HG03060 (cell line): ENCODE data around the gene CASKIN1.
"Not testable (repeated sequence)": the region's sequence is repeated elsewhere in the genome, so short reads cannot be mapped to it uniquely, and the experiment has no call there.

Source experiments
- ATAC-seq: cut with Tn5 transposase; IDR thresholded peaks from one replicate; pipeline ENCODE4 v1.9.1; 2021; ENCODE audit warnings: low read depth, moderate number of reproducible peaks; ENCODE audit not compliant: unreplicated experiment

CASKIN1 gene

DNA sequence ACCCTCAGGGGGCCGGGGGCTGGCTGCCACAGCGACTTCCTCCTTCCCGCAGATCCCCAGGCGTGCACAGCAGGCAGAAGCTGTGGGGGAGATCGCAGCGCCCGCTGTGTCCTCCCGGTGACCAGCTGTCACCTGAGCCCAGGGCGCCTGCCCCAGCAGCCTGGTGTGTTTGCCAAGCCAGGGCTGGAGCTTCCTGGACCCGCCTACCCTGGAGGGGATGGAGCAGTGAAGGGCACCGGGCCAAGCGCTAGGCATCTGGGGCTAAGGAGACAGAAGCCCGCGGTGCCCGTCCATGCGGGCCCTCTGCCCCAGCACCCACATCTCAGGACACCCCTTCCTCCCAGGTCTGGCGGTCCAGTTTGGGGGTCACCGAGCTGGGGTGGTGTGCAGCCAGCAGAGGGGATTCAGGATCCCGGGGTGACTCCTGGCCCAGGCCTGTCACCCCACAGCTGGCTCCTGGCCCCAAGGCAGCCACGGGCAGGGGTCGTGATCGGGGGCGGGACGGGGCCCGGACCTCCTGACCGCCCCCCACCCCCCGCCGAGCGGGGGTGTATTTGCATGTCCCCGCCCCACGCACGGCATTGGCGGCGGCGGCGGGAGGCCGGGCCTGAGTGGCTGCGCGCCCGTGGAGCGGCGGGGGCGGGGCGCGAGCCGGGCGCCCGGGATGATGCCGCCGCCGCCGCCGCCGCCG, 48.3 kb downstream of the CASKIN1 start, which contains the start of gene RAB26:
Gene RAB26 (plus strand): TSS at position 645 of the 691 bp plus-strand sequence. CDS start 159 bp downstream, outside the sequence.
- ATAC-seq, result no peak

DNA sequence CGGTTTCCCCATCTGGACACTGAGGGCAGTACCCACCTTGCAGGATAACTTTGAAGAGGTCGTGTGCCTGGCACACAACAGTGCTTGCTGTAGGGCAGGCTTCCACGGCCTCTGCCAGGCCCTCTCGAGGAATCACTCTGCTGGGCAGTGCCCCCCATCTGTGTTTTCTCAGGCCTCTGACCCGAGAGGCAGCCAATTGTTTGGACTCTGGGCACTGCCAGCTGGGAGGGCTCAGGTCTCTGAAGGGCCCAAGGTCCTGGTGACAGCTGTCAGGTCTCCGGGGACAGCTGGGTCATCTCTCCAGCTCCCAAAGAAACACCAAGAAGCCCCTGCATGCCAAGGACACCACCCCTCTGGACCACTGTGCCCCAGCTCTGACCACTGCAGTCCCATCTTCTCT, 49.0 kb downstream of the CASKIN1 start:
- ATAC-seq, result no peak

DNA sequence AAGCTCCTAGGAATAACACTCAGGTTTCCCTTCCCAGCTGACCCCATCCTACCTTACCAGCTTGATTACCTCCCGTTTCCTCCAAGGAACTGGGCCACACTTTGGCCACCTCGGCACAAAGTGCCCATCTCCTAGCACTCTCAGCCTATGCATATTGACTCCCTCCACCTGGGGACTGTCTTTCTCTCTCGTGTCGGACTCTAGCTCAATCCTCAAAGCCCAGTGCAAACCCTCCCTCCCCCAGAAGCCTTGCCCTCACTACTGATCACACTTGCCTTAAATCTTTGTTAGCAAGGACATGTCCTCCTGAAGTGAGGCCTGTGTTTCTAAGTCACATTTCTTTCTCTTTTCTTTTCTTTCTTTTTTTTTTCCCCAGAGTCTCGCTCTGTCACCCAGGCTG, 50.6 kb downstream of the CASKIN1 start:
- ATAC-seq, result no peak

DNA sequence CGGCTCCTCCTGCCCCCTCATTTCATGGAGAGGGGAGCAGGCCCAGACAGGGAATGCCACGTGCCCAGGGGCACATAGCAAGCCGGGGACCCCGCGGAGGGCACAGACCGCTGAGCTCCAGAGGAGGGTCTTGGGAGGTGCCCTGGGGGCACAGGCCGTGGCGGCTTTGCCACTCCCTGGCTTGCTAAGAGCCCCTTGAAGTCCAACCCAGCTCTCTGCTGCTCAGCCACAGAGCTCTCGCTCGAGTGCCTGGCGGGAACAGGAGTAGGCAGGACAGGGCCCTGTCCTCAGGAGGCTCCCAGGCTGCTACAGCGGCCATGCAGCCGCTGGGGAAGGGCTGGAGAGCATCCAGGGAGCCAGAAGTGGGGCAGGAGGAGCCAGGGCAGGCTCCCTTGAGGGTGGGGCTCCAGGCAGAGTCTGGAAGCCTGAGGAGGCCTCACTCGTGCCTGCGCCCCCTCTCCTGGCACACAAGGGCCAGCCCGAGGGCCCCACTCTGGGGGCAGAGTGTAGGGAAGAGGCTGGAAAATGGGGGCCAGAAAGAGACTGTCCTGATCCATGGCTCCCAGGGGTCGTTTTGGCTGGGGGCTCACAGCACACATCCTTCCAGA, 52.4 kb downstream of the CASKIN1 start:
- no peak for ATAC-seq

DNA sequence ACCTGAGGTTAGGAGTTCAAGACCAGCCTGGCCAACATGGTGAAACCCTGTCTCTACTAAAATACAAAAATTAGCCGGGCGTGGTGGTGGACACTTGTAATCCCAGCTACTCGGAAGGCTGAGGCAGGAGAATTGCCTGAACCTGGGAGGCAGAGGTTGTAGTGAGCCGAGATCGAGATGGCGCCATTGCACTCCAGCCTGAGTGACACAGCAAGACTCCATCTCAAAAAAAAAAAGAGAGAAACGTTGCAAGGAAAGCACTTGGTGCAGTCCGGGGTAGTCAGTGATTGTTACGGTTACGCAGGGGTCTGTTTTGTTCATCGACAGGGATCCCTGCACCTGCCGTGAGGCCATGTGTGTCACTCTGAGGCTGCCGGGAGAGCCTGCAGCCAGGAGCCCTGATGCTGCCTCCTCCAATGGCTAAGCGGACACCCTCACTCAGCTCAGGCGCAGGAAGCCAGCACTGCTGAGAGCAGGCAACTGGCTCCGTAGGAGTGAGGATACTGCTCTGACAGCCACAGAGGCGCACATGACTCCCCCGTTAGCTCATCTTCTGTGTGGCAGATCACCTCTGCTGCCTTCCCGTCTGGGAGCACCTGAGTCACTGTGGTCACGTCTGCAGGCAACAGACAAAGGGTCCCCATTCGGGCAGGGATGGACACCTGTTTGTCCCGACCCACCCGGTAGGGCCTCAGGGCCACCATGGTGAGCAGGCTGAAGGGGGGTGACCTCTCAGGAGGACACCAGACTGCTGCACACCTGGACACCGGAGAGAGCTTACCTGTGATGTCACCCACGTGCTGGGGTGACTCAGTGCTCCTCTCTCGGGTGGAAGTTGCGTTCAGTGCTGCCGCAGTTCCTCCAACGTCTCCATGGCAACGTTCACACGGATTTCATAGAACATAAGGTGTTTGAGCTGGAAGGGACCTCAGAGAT, 53.2 kb downstream of the CASKIN1 start:
- ATAC-seq, result no peak

DNA sequence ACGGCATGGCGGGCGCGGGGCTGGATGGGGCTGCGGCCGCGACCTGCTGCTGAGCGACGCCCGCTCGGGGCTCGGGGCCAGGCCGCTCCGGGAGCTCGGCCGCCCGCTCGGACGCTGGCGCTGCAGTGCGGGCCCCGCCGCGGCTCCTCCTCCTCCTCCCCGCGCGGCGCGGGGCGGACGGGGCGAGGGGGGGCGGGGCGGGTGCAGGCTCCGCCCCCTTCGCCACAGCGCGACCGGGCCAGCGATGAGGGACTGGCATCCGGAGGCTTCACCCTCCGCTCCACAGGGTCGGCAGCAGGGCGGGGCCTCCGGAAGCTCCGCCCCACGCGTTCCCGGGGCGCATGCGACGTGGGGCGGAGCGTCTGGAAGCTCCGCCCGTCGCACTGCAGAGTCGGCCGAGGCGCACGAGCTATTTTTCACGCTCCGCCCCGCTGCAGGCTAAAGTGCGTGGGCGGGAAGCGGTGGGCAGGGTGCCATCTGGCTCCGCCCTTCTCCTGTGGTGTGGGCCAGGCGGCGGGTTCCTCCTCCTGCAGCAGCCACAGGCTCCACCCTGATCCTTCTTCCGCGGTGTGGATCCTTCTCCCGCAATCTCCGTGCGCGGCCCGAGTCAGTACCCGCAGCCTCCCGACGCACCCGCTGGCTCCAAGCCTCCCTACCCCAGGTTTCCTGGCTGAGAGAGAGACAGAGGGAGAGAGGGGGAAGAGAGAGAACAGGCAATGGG, 60.5 kb downstream of the CASKIN1 start, which contains the start of gene PKD1:
Gene PKD1 (minus strand): TSS at position 129 of the 721 bp plus-strand sequence. CDS start 209 bp downstream, outside the sequence.
- ATAC-seq, result not testable (repeated sequence)

DNA sequence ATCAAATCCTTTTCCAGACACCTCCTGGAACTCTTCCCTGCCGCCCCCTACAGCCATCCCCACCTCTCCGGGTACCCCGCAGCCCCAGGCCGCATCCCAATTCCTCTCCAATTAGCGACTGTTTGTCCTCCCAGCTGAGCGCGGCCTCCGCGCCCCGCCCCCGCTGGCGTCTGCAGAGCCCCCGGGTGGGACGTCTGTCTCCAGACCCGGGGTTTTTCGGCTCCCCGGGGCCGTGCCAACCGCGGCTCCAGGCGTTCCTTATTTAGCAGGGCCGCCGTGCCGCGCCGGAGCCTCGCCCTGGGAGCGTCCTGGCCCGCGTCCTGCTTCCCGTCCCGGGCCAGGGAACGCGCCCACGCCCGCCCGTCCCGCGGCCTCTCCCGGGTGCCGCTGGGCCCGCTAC, 61.3 kb downstream of the CASKIN1 start:
- ATAC-seq, result not testable (repeated sequence)

DNA sequence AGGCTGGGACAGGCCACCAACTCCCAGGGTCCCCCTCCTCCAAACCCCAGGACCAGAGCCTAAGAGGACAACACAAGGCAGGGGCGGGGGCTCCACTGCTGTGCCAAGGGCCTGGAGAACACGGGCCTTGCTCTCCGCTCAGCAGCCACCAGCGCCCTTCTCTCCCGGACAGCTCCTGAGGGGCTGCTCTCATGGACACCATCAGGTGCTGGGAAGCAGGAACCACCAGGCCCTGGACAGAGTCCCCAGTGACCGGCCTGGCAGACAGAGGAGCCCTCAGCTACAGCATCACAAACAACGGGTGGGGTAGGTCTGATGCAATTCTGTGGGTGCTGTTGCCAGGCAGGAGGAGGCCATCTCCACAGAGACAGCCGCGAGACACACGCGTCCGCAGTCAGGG, 62.6 kb downstream of the CASKIN1 start:
- not testable (repeated sequence) for ATAC-seq

DNA sequence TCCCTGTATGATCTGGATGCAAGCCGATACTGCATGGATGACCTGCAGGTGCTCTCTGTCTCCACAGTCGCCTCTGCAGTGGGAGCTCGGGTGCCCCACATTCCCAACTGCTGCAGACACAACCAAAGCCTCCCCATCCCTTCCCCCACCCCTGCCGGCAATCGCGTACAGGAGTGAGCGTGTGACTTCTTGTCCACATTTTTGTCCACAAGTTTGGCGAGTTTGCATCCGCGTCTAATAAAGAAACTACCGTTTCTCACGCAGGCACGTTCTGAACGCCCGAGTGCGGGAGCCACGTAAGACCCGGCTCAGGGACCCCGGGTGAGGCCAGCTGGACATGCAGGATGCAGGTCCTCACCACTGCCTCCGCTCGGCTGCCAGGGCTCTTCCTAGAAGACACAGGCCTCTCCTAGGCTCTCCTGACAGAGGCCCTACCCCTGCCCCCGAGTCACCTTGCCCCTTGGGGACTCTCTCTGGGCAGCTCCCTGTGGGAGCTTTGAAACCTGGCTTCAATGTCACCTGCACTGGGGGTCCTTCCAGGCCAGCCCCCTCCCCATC, 66.4 kb downstream of the CASKIN1 start:
- not testable (repeated sequence) for ATAC-seq

DNA sequence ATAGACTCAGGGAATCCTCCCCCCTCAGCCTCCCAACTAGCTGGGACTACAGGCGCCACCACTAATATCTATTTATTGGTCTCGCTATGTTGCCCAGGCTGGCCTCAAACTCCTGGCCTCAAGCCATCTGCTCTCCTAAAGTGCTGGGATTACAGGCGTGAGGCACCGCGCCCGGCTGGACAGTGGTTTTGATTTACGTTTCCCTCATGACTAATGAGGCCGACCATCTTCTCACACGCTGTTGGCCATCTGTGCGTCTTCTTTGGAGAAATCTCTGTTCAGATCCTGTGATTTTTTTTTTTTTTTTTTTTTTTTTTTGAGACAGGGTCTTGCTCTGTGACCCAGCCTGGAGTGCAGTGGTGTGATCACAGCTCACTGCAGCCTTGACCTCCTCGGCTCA, 67.2 kb downstream of the CASKIN1 start:
- ATAC-seq, result not testable (repeated sequence)

DNA sequence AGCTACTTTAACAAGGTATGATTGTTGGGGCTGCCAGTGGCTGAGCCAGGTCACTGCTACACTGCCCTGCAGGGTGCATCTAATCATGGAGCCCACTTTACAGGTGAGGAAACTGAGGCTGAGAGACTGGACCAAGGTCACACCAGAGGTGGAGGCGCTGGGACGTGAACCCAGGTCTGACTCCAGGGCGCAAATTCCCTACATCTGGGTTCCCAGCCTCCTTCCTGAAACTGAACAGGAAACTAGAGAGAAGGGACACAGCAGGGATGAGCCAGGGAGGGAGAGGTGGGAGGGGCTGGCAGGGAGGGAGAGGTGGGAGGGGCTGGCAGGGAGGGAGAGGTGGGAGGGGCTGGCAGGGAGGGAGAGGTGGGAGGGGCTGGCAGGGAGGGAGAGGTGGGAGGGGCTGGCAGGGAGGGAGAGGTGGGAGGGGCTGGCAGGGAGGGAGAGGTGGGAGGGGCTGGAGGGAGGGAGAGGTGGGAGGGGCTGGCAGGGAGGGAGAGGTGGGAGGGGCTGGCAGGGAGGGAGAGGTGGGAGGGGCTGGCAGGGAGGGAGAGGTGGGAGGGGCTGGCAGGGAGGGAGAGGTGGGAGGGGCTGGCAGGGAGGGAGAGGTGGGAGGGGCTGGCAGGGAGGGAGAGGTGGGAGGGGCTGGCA, 68.7 kb downstream of the CASKIN1 start:
- ATAC-seq, result not testable (repeated sequence)
